Activated naive CD8-positive, alpha-beta T cell treated with anti-CD3 and anti-CD28 coated beads, Interleukin-2, amount 10 ng/mL, durations not matched to agents 7 days and 5 days (primary cell): ENCODE measurements around the gene TAMALIN. TPM values are rescaled to one million over a fixed set of nuclear protein-coding genes. Genes with fewer than 3 reads are reported as not detected.
"Not testable (repeated sequence)": the region's sequence is repeated elsewhere in the genome, so short reads cannot be mapped to it uniquely, and the experiment has no call there.

Experiments used
- ATAC-seq: fragments of 150-1000 bp; cut with Tn5 transposase; one replicate; pipeline ENCODE4 v1.10.0; 2021; ENCODE audit warnings: low read depth, moderate library complexity
- POLR2A ChIA-PET: fragments of 350-600 bp; sonication (Branson Sonifier 250); formaldehyde crosslinking; loops from one replicate; lab custom pipeline; 2021; ENCODE audit warnings: antibody characterized with exemption; lab: Charles Lee
- DNase-seq: peaks from one replicate; pipeline ENCODE4 v3.0.0; 2021
- H3K27ac Mint-ChIP-seq: one replicate; pipeline ENCODE4 v1.8.0; 2022; ENCODE audit warnings: mild to moderate bottlenecking, mixed read lengths
- H3K27me3 Mint-ChIP-seq: one replicate; pipeline ENCODE4 v1.8.0; 2022; ENCODE audit warnings: mild to moderate bottlenecking, moderate library complexity, mixed read lengths
- H3K36me3 Mint-ChIP-seq: one replicate; pipeline ENCODE4 v1.8.0; 2021; ENCODE audit warnings: mild to moderate bottlenecking, mixed read lengths
- H3K4me1 Mint-ChIP-seq: one replicate; pipeline ENCODE4 v1.8.0; 2021; ENCODE audit warnings: mixed read lengths
- H3K4me3 Mint-ChIP-seq: one replicate; pipeline ENCODE4 v1.8.0; 2022; ENCODE audit warnings: mild to moderate bottlenecking, moderate library complexity, mixed read lengths
- H3K9me3 Mint-ChIP-seq: one replicate; pipeline ENCODE4 v1.8.0; 2021; ENCODE audit warnings: mixed read lengths
- total RNA-seq, 2 experiments: library from RNA; stranded (reverse); gene quantifications; one replicate each; pipeline ENCODE4 v1.2.3, GENCODE V29; 2021

The TAMALIN gene
- total RNA-seq, 2 experiments from 2014 or later, result 17.1 to 19.9 TPM

DNA sequence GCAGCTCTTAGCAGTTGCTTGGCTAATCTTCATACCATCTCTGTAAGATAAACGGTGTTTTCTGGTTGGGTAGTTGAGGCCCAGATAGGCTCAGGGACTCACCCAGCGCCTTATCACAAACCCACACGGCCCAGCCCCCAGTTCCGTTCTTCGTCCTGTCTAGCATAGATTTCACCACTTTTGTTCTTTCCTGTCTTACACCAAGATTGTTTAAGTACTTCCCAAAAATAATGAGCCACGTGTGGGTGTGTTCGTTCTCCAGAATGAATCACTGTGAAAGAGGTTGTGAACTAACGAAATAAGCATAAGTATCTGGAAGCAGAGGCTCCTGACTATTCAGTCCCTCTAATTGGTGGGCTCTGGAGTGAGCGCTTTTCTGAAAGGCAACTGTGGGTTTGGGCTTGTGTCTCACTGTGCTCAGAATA is 33.9 kb upstream of the TAMALIN start:
- Mint-ChIP-seq H3K4me1 (peaks cover 67% of the 10 kb centered on the region), H3K27ac (peak overlapping the region; percentile 78), H3K27me3 (peaks cover 2% of the 10 kb centered on the region), H3K36me3 (peaks cover 5% of the 10 kb centered on the region), H3K4me3 (peak overlapping the region; percentile 60), H3K9me3 (no peaks in the 10 kb centered on the region)
- no peak for DNase-seq
- peak; percentile 59 for ATAC-seq
- POLR2A ChIA-PET, result no interaction called here

DNA sequence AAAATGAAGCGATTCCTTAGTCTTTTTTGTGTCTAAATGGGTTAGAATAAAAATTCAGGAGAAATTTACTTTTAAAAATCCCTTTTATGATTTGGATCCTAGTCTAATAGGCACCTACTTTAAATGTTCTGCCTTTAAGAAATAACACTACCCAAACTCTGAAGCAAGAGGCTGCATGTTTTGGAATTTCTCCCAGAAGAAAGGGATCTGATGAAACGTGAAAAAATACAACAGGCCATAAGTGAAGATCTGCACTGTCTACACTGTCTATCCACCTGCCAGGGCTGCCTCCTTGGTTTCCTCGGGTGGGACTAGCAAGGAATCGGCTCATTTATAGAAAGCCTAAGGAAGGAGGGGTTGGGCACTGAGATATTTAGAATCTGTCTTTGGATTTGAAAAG is 33.2 kb upstream of the TAMALIN start:
- no peaks in the 10 kb centered on the region for H3K9me3 Mint-ChIP-seq
- peak overlapping the region; percentile 35 for H3K27ac Mint-ChIP-seq
- POLR2A ChIA-PET, result no interaction called here
- ATAC-seq (no peak), DNase-seq (no peak)
- H3K36me3 Mint-ChIP-seq, result peaks cover 5% of the 10 kb centered on the region
- H3K27me3 Mint-ChIP-seq, result peaks cover 1% of the 10 kb centered on the region
- H3K4me3 Mint-ChIP-seq, result peak overlapping the region; percentile 12
- peaks cover 67% of the 10 kb centered on the region for H3K4me1 Mint-ChIP-seq

DNA sequence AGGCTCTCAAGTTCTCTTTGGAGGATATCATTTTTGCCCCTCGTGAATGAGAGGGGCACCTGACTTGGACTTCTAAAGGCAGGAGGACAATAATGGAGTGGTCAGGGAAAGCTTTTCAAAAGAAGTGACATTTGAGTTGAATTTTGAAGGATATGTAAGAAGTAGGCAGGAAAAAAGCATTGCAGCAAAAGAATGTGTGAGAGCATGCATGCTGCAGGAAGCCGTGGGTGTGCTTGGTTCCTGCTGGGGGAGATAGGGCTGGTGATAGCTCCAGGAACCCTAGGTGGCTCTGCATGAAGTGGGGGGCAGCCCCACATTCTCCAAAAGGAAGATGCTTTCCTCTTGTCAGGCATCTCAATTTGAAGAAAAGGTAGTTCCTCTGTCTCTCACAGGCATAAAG is 32.1 kb upstream of the TAMALIN start:
- Mint-ChIP-seq H3K9me3 (no peaks in the 10 kb centered on the region), H3K27ac (peak overlapping the region; percentile 47), H3K36me3 (peaks cover 8% of the 10 kb centered on the region), H3K4me3 (peak overlapping the region; percentile 49), H3K27me3 (no peaks in the 10 kb centered on the region), H3K4me1 (peaks cover 67% of the 10 kb centered on the region)
- no peak for DNase-seq
- POLR2A ChIA-PET, result interaction anchor here (1.5 kb wide), 1 partner anchor 48 kb away, joined by 5 read pairs; no protein-coding TSS in a partner anchor
- no peak for ATAC-seq

DNA sequence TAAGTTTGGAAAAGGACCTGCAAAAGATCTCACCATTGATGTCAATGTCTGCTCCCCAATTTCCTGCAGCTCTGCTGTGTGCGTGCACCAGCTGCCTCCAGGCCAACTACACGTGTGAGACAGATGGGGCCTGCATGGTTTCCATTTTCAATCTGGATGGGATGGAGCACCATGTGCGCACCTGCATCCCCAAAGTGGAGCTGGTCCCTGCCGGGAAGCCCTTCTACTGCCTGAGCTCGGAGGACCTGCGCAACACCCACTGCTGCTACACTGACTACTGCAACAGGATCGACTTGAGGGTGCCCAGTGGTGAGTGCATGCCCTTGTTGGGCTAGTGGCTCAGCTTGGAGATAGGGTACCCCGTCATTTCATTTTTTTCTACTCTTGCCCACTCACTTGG is 31.6 kb upstream of the TAMALIN start:
- POLR2A ChIA-PET, result interaction anchor here (1.5 kb wide), 1 partner anchor 48 kb away, joined by 5 read pairs; no protein-coding TSS in a partner anchor
- no peak for ATAC-seq
- no peak overlapping the region for H3K4me3 Mint-ChIP-seq
- H3K36me3 Mint-ChIP-seq, result peaks cover 9% of the 10 kb centered on the region
- peaks cover 66% of the 10 kb centered on the region for H3K4me1 Mint-ChIP-seq
- H3K27me3 Mint-ChIP-seq, result no peaks in the 10 kb centered on the region
- H3K9me3 Mint-ChIP-seq, result no peaks in the 10 kb centered on the region
- no peak overlapping the region for H3K27ac Mint-ChIP-seq
- no peak for DNase-seq

DNA sequence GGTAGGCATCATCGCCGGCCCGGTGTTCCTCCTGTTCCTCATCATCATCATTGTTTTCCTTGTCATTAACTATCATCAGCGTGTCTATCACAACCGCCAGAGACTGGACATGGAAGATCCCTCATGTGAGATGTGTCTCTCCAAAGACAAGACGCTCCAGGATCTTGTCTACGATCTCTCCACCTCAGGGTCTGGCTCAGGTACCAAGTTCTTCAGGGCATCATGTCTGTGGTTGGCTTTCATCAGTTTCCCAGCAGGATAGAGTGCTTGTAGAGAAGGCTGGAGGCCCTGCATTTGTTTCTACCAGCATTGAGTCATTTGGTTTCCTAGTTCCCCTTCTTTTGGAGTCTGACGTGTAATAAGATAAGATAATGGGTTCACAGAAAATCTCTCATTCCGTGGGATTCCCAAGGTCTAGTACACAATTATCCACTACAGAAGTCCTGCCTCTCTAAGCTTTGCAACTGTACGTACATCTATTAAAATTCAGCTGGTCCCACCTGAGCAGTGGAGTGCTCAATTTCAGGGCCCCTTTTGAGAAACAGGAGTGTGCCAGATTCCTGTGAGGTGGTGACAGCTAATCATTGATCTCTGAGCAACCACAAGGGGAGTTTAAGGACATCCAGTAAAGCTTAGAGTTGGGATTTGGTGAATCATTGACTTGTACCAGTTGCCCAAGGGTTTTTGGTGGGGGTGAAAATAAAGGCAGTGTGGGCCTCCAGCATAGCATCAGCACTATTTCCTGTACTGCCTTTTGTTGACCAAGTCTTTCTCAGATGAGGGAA is 30.2 kb upstream of the TAMALIN start:
- Mint-ChIP-seq H3K36me3 (peaks cover 9% of the 10 kb centered on the region), H3K4me1 (peaks cover 62% of the 10 kb centered on the region), H3K4me3 (no peak overlapping the region), H3K27me3 (no peaks in the 10 kb centered on the region), H3K9me3 (no peaks in the 10 kb centered on the region), H3K27ac (no peak overlapping the region)
- POLR2A ChIA-PET, result interaction anchor here (1.0 to 1.6 kb wide), 2 partner anchors 47 to 49 kb away, joined by 3 to 4 read pairs; no protein-coding TSS in a partner anchor
- ATAC-seq (no peak), DNase-seq (no peak)

GRCh38 chr12:51977320-51977753 is 29.4 kb upstream of the TAMALIN start:
- Mint-ChIP-seq H3K27ac (no peak overlapping the region), H3K36me3 (peaks cover 9% of the 10 kb centered on the region), H3K9me3 (no peaks in the 10 kb centered on the region), H3K4me1 (peaks cover 55% of the 10 kb centered on the region), H3K4me3 (no peak overlapping the region), H3K27me3 (no peaks in the 10 kb centered on the region)
- DNase-seq (no peak), ATAC-seq (no peak)
- POLR2A ChIA-PET, result interaction anchor here (0.6 to 1.6 kb wide), 2 partner anchors 46 to 733 kb away, joined by 4 to 5 read pairs; no protein-coding TSS in a partner anchor

DNA sequence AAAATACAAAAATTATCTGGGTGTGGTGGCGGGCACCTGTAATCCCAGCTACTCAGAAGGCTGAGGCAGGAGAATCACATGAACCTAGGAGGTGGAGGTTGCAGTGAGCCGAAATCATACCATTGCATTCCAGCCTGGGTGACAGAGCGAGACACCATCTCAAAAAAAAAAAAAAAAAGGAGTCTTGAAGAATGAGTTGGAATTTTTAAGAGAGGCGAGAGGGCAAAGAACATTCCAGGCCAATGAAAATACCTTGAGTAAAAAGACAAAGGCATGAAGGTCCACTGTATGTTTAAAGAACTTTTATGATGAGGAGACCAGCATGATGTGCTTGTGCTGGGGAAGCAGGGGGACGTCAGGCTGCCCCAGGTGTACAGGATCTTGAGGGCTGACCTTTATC is 27.4 kb upstream of the TAMALIN start:
- H3K27ac Mint-ChIP-seq, POLR2A ChIA-PET: not testable (repeated sequence)

GRCh38 chr12:51980051-51980808 is 26.5 kb upstream of the TAMALIN start:
- Mint-ChIP-seq H3K9me3 (no peaks in the 10 kb centered on the region), H3K27me3 (no peaks in the 10 kb centered on the region), H3K36me3 (peaks cover 11% of the 10 kb centered on the region), H3K4me3 (no peak overlapping the region), H3K27ac (peak overlapping the region; percentile 52), H3K4me1 (peaks cover 27% of the 10 kb centered on the region)
- POLR2A ChIA-PET, result interaction anchor here (1.3 kb wide), 1 partner anchor 43 kb away, joined by 4 read pairs; no protein-coding TSS in a partner anchor
- DNase-seq (peak; percentile 64), ATAC-seq (peak; percentile 92)

More for the DNA sequence above, 27.4 kb upstream of the TAMALIN start:
- not testable (repeated sequence) for H3K9me3 Mint-ChIP-seq, DNase-seq, ATAC-seq, H3K27me3 Mint-ChIP-seq, H3K4me3 Mint-ChIP-seq
- peaks cover 11% of the 10 kb centered on the region for H3K36me3 Mint-ChIP-seq
- peaks cover 36% of the 10 kb centered on the region for H3K4me1 Mint-ChIP-seq

- POLR2A ChIA-PET, result interaction anchor here (1.3 kb wide), 1 partner anchor 42 kb away, joined by 4 read pairs; no protein-coding TSS in a partner anchor
- no peak overlapping the region for H3K27ac Mint-ChIP-seq
- peaks cover 7% of the 10 kb centered on the region for H3K36me3 Mint-ChIP-seq
Observed at GRCh38 chr12:51980809-51981127, 26.0 kb upstream of the TAMALIN start.

DNA sequence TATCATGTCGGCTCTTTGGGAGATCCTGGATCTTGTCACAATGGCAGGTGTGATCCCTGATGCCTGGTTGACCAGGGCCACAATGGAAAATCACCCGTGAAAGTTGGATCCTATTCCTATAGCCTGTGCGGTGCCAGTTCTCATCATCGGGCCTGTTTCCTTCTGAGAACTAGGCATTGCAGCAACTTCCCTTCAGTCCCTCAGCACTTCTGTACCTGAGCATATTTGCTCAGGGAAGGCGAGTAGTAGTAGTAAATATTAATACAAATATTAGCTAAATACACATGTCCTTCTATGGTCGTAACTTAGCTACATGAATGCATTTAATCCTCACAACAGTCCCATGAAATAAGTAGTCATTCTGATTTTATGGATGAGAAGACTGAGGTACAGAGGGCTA is 22.1 kb upstream of the TAMALIN start:
- ATAC-seq, result no peak
- peaks cover 2% of the 10 kb centered on the region for H3K36me3 Mint-ChIP-seq
- no peak for DNase-seq
- no peak overlapping the region for H3K4me3 Mint-ChIP-seq
- no peak overlapping the region for H3K27ac Mint-ChIP-seq
- H3K9me3 Mint-ChIP-seq, result no peaks in the 10 kb centered on the region
- H3K4me1 Mint-ChIP-seq, result peaks cover 10% of the 10 kb centered on the region
- no peaks in the 10 kb centered on the region for H3K27me3 Mint-ChIP-seq
- POLR2A ChIA-PET, result no interaction called here

More at GRCh38 chr12:51980809-51981127, 26.0 kb upstream of the TAMALIN start:
- no peaks in the 10 kb centered on the region for H3K27me3 Mint-ChIP-seq
- H3K4me1 Mint-ChIP-seq, result peaks cover 22% of the 10 kb centered on the region
- DNase-seq (no peak), ATAC-seq (no peak)
- no peaks in the 10 kb centered on the region for H3K9me3 Mint-ChIP-seq
- no peak overlapping the region for H3K4me3 Mint-ChIP-seq

DNA sequence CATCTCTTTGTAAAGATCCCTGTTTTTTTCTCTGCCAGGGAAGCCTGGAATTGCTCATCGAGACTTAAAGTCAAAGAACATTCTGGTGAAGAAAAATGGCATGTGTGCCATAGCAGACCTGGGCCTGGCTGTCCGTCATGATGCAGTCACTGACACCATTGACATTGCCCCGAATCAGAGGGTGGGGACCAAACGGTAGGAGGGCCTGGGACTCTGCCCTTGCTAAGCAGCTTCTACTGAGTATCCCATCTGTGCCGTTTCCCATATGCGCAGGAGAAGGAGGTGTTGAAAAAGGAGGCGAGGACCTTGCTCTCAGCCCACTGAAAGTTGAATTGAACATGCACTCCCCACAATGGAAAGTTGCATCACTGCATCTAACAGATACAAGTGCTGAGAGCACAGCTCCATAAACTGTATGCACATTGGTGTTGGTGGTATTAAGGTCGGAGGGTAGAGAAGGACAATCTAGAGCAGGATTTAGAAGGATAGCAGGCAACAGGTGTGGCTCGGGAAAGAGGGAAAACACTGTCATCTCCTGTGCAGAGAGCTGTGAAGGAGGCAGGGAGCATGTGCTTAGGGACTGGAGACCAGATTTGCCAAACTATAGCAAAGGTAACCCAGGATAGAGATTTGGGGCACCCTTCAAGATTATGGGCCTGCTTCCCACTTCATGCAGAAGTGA is 21.5 kb upstream of the TAMALIN start:
- no peaks in the 10 kb centered on the region for H3K27me3 Mint-ChIP-seq
- ATAC-seq (no peak), DNase-seq (no peak)
- POLR2A ChIA-PET, result no interaction called here
- no peak overlapping the region for H3K4me3 Mint-ChIP-seq
- H3K27ac Mint-ChIP-seq, result no peak overlapping the region
- H3K36me3 Mint-ChIP-seq, result peaks cover 2% of the 10 kb centered on the region
- no peaks in the 10 kb centered on the region for H3K9me3 Mint-ChIP-seq
- H3K4me1 Mint-ChIP-seq, result peaks cover 6% of the 10 kb centered on the region

GRCh38 chr12:51986834-51987233 is 19.9 kb upstream of the TAMALIN start:
- ATAC-seq, result no peak
- POLR2A ChIA-PET, result no interaction called here
- no peak for DNase-seq

GRCh38 chr12:51992246-51992645 is 14.5 kb upstream of the TAMALIN start:
- POLR2A ChIA-PET, result interaction anchor here (0.6 to 7.4 kb wide), 3 partner anchors 15 to 1727 kb away, joined by 4 to 64 read pairs (median 7); partner anchors contain the start of gene TAMALIN
- H3K9me3 Mint-ChIP-seq, result no peaks in the 10 kb centered on the region
- H3K36me3 Mint-ChIP-seq, result peaks cover 2% of the 10 kb centered on the region
- DNase-seq (no peak), ATAC-seq (no peak)
- H3K4me1 Mint-ChIP-seq, result peaks cover 7% of the 10 kb centered on the region
- H3K27ac Mint-ChIP-seq, result no peak overlapping the region
- H3K4me3 Mint-ChIP-seq, result no peak overlapping the region
- no peaks in the 10 kb centered on the region for H3K27me3 Mint-ChIP-seq

More at GRCh38 chr12:51986834-51987233, 19.9 kb upstream of the TAMALIN start:
- Mint-ChIP-seq H3K4me3 (no peak overlapping the region), H3K9me3 (no peaks in the 10 kb centered on the region), H3K4me1 (no peaks in the 10 kb centered on the region), H3K27me3 (no peaks in the 10 kb centered on the region), H3K36me3 (peaks cover 2% of the 10 kb centered on the region), H3K27ac (no peak overlapping the region)
